DMS79 (cell line): ENCODE data around the gene CD80.
"Not testable (repeated sequence)": the region's sequence is repeated elsewhere in the genome, so short reads cannot be mapped to it uniquely, and the experiment has no call there.

Source experiments
- DNase-seq: peaks from one replicate; lab custom pipeline; 2025; lab: John Stamatoyannopoulos, UW

The CD80 gene

GRCh38 chr3:119582178-119582577, 22.8 kb upstream of the CD80 start:
- no peak for DNase-seq

- no peak for DNase-seq
Measured at GRCh38 chr3:119580067-119580760, 20.8 kb upstream of the CD80 start.

- no peak for DNase-seq
Measured at GRCh38 chr3:119579366-119580066, 20.1 kb upstream of the CD80 start, which contains the start of gene ADPRH. ADPRH (plus strand) TSS chr3:119579492; CDS start chr3:119582170, 2,678 bp downstream.

- no peak for DNase-seq
Measured at GRCh38 chr3:119575507-119575906, 16.1 kb upstream of the CD80 start.

GRCh38 chr3:119571688-119572087, 12.3 kb upstream of the CD80 start:
- no peak for DNase-seq

- DNase-seq: no peak
Measured at GRCh38 chr3:119571230-119571629, 11.8 kb upstream of the CD80 start.

- DNase-seq: no peak
Measured at GRCh38 chr3:119570229-119570628, 10.8 kb upstream of the CD80 start.

- no peak for DNase-seq
Measured at GRCh38 chr3:119569156-119569555, 9.7 kb upstream of the CD80 start.

- DNase-seq: not testable (repeated sequence)
Measured at GRCh38 chr3:119563334-119563733, 3.9 kb upstream of the CD80 start.

GRCh38 chr3:119562307-119562961, 3.0 kb upstream of the CD80 start:
- DNase-seq: no peak

GRCh38 chr3:119560160-119560559, 746 bp upstream of the CD80 start:
- DNase-seq: no peak

- no peak for DNase-seq
Measured at GRCh38 chr3:119558626-119559317, 642 bp downstream of the CD80 start.

GRCh38 chr3:119557877-119558269, 1.5 kb downstream of the CD80 start:
- DNase-seq: no peak

GRCh38 chr3:119557192-119557876, 2.1 kb downstream of the CD80 start:
- DNase-seq: no peak

GRCh38 chr3:119555929-119556328, 3.5 kb downstream of the CD80 start:
- DNase-seq: no peak

GRCh38 chr3:119555309-119555735, 4.1 kb downstream of the CD80 start:
- no peak for DNase-seq

GRCh38 chr3:119553823-119554415, 5.5 kb downstream of the CD80 start:
- DNase-seq: no peak

- DNase-seq: not testable (repeated sequence)
Measured at GRCh38 chr3:119552928-119553327, 6.5 kb downstream of the CD80 start.

- DNase-seq: no peak
Measured at GRCh38 chr3:119551598-119551997, 7.8 kb downstream of the CD80 start.

- DNase-seq: no peak
Measured at GRCh38 chr3:119550192-119550910, 9.1 kb downstream of the CD80 start.

- no peak for DNase-seq
Measured at GRCh38 chr3:119548341-119548740, 11.1 kb downstream of the CD80 start.
